ENCODE data around the gene LBH. TPM values are rescaled to one million over a fixed set of nuclear protein-coding genes. Genes with fewer than 3 reads are reported as not detected.
A peak's percentile ranks its signal among the peaks of the same experiment; 100 is the strongest.

LBH gene
- total and polyA plus RNA-seq, 2 experiments from 2014 or later: 17.5 to 30.3 TPM

- Mint-ChIP-seq H3K27ac (no peak overlapping the region), H3K4me3 (no peak overlapping the region), H3K36me3 (ENCODE audit: low read depth) (peaks cover 10% of the 10 kb centered on the region), H3K27me3 (ENCODE audit: insufficient read depth, low read depth, poor library complexity) (peaks cover 4% of the 10 kb centered on the region), H3K4me1 (peaks cover 8% of the 10 kb centered on the region), H3K9me3 (peaks cover 18% of the 10 kb centered on the region; the same call in 2 of the 3 replicates)
- ATAC-seq (no peak), DNase-seq (ENCODE audit: low spot score) (no peak)
- no peaks in the 10 kb centered on the region for H3K36me3 ChIP-seq (ENCODE audit: insufficient read depth)
- H2AFZ ChIP-seq: no peak overlapping the region
- H3K27ac ChIP-seq (ENCODE audit: low read depth): no peak overlapping the region
- H3K9me2 ChIP-seq (ENCODE audit: insufficient read depth): peaks cover 7% of the 10 kb centered on the region; the same call in 1 of the 2 replicates
- H3K4me2 ChIP-seq: no peak overlapping the region
- no peak overlapping the region for H3K4me3 ChIP-seq
- no peaks in the 10 kb centered on the region for H3K4me1 ChIP-seq (ENCODE audit: insufficient read depth)
- H3K27me3 ChIP-seq (ENCODE audit: insufficient read depth): no peaks in the 10 kb centered on the region
- H3F3A ChIP-seq (replicated peaks; ENCODE audit: low read depth): no peaks in the 10 kb centered on the region
- no peaks in the 10 kb centered on the region for H3K79me2 ChIP-seq (replicated peaks; ENCODE audit: insufficient read depth)
- no peaks in the 10 kb centered on the region for H4K20me1 ChIP-seq (replicated peaks; ENCODE audit: insufficient read depth)
- TF ChIP-seq ZNF114 (CRISPR knock-in tag; IDR thresholded peaks at IDR 0.05) (no peak), POLR2AphosphoS5 (IDR thresholded peaks at IDR 0.05; ENCODE audit: low read depth) (no peak), NANOG (IDR thresholded peaks at IDR 0.05; ENCODE audit: borderline replicate concordance) (no peak), ZNF462 (CRISPR knock-in tag; IDR thresholded peaks at IDR 0.05) (no peak)
Observed at GRCh38 chr2:30188292-30188691, 43.0 kb upstream of the LBH start.

- Histone ChIP-seq H4K20me1 (replicated peaks; ENCODE audit: insufficient read depth) (no peaks in the 10 kb centered on the region), H3K4me3 (no peak overlapping the region), H3K9me2 (ENCODE audit: insufficient read depth) (peaks cover 7% of the 10 kb centered on the region; the same call in 1 of the 2 replicates), H3K4me1 (ENCODE audit: insufficient read depth) (no peaks in the 10 kb centered on the region), H3F3A (replicated peaks; ENCODE audit: low read depth) (no peaks in the 10 kb centered on the region), H3K27ac (ENCODE audit: low read depth) (no peak overlapping the region), H3K79me2 (replicated peaks; ENCODE audit: insufficient read depth) (no peaks in the 10 kb centered on the region), H3K4me2 (no peak overlapping the region), H3K36me3 (ENCODE audit: insufficient read depth) (no peaks in the 10 kb centered on the region), H3K27me3 (ENCODE audit: insufficient read depth) (no peaks in the 10 kb centered on the region), H2AFZ (peak overlapping the region; percentile 66)
- Mint-ChIP-seq H3K4me3 (no peak overlapping the region), H3K4me1 (peaks cover 12% of the 10 kb centered on the region), H3K27me3 (ENCODE audit: insufficient read depth, low read depth, poor library complexity) (peaks cover 4% of the 10 kb centered on the region), H3K27ac (no peak overlapping the region), H3K36me3 (ENCODE audit: low read depth) (peaks cover 10% of the 10 kb centered on the region), H3K9me3 (peaks cover 18% of the 10 kb centered on the region; the same call in 2 of the 3 replicates)
- ATAC-seq: no peak; the same call in 2 of the 3 replicates
- DNase-seq (ENCODE audit: low spot score): peak; percentile 10
- no peak for TF ChIP-seq ZNF114 (CRISPR knock-in tag; IDR thresholded peaks at IDR 0.05)
- TF ChIP-seq EZH2 (IDR thresholded peaks at IDR 0.05; ENCODE audit: low read depth, unreplicated experiment): no peak
- TF ChIP-seq EZH2phosphoT487 (IDR thresholded peaks at IDR 0.05; ENCODE audit: unreplicated experiment): no peak
- no peak for TF ChIP-seq NANOG (IDR thresholded peaks at IDR 0.05; ENCODE audit: borderline replicate concordance)
- TF ChIP-seq, protein P1, sequence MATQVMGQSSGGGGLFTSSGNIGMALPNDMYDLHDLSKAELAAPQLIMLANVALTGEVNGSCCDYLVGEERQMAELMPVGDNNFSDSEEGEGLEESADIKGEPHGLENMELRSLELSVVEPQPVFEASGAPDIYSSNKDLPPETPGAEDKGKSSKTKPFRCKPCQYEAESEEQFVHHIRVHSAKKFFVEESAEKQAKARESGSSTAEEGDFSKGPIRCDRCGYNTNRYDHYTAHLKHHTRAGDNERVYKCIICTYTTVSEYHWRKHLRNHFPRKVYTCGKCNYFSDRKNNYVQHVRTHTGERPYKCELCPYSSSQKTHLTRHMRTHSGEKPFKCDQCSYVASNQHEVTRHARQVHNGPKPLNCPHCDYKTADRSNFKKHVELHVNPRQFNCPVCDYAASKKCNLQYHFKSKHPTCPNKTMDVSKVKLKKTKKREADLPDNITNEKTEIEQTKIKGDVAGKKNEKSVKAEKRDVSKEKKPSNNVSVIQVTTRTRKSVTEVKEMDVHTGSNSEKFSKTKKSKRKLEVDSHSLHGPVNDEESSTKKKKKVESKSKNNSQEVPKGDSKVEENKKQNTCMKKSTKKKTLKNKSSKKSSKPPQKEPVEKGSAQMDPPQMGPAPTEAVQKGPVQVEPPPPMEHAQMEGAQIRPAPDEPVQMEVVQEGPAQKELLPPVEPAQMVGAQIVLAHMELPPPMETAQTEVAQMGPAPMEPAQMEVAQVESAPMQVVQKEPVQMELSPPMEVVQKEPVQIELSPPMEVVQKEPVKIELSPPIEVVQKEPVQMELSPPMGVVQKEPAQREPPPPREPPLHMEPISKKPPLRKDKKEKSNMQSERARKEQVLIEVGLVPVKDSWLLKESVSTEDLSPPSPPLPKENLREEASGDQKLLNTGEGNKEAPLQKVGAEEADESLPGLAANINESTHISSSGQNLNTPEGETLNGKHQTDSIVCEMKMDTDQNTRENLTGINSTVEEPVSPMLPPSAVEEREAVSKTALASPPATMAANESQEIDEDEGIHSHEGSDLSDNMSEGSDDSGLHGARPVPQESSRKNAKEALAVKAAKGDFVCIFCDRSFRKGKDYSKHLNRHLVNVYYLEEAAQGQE (IDR thresholded peaks at IDR 0.05; ENCODE audit: unreplicated experiment): no peak
- TF ChIP-seq, protein P2, sequence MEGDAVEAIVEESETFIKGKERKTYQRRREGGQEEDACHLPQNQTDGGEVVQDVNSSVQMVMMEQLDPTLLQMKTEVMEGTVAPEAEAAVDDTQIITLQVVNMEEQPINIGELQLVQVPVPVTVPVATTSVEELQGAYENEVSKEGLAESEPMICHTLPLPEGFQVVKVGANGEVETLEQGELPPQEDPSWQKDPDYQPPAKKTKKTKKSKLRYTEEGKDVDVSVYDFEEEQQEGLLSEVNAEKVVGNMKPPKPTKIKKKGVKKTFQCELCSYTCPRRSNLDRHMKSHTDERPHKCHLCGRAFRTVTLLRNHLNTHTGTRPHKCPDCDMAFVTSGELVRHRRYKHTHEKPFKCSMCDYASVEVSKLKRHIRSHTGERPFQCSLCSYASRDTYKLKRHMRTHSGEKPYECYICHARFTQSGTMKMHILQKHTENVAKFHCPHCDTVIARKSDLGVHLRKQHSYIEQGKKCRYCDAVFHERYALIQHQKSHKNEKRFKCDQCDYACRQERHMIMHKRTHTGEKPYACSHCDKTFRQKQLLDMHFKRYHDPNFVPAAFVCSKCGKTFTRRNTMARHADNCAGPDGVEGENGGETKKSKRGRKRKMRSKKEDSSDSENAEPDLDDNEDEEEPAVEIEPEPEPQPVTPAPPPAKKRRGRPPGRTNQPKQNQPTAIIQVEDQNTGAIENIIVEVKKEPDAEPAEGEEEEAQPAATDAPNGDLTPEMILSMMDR (conservative IDR thresholded peaks at IDR 0.05; ENCODE audit: low read depth in 2 of 2): no peak
- no peak for TF ChIP-seq JUNB (IDR thresholded peaks at IDR 0.05; ENCODE audit: unreplicated experiment)
- no peak for TF ChIP-seq POLR2AphosphoS5 (IDR thresholded peaks at IDR 0.05; ENCODE audit: low read depth)
- TF ChIP-seq ZNF331 (CRISPR knock-in tag; IDR thresholded peaks at IDR 0.05; ENCODE audit: low read depth): no peak
Observed at GRCh38 chr2:30190637-30191036, 40.7 kb upstream of the LBH start.
